GM15510 (cell line): ENCODE results near the gene PSTPIP2.

Experiments
- POLR2A ChIP-seq: IDR thresholded peaks from 3 replicates; pipeline ENCODE4 v1.6.1; 2011; ENCODE audit warnings: borderline replicate concordance; ENCODE audit not compliant: insufficient read length; ENCODE audit errors: extremely low read depth

The PSTPIP2 gene

DNA sequence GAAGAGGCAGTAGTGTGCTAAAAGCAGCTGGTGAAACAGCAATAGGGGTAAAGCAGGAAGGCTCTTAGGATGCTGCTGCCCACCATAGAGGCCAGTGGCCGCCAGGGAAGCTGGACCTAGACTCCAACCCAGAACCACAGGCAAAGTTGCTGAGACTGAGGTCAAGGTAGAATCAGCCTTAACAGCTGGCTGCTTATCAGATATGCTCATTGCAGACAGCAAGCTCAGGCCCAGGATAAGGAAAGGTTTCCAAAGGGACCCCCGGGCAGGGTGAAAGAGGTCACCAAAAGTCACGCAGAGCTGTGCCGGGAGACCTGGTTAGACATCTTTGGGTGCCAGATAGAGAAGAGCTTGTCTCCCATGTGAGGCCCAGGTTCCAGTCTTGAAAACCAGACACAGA lies 62.0 kb downstream of the PSTPIP2 start:
- TF ChIP-seq POLR2A: no peak

DNA sequence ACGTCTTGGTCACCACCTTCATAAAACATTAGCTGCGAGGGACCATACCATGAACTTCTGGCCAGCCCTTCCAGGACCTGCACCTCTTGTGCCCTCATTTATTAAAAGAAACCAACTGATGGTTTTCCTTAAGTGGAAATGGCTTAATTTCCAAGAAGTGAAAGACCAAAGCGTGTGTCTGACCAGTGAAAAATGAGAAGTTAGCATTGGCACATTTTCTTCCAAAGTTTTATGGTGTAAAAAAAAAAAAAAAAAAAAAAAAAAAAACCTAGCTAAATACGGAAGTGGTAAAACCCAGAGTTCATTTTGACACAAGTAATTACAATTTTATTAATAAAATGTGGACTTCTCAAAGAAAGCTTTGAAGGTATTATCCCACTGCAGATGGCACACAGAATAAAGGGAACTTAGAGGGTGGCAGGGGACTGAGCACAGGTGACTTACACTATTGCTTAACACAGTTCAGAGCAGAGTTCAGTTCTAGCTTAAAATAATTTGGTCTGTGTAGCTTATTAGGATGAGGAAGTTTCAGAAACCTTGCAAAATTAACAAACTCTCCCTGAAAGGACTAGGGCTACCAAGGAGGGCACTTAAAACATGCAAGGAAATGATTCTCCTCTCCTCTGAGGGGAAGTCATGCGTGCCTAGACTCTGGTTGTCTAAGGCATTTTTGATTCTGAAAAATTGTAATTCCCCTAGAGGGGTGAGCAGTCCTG lies 62.8 kb downstream of the PSTPIP2 start:
- TF ChIP-seq POLR2A: no peak

DNA sequence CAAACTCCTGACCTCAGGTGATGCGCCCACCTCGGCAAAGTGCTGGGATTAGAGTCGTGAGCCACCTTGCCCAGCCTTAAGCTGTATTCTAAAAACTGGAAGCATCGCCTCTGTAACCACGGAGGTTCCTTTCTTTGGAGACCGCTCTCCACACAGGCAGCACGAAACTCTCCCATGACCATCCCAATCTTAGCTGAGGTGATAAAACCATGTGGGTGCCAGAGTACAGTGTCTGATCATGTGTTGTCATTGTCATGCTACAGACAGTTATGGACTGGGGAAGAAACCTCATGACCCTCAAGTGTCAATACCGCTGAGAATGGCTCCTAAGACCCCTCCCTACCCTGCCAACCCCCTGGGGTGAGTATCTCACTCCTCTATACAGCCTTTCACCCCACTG lies 63.5 kb downstream of the PSTPIP2 start:
- no peak for TF ChIP-seq POLR2A

DNA sequence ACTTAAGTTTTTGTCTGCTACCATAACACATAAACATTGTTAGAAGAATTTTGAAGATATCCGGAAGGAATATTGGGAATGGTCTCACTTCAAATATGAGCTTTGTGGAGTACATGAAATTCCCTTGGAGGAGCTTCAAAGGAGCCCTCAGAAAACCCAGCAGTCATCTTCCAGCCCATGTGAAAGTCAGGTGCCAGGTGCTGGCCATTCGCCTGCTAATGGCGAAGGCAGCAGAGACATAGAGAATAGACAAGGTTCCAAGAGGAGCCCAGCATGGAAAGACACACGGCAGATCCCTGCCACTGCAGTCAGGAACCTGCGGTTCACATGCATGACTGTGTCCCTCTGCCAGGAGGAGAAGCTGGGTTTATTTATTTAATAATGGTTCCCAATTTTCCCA lies 64.9 kb downstream of the PSTPIP2 start:
- TF ChIP-seq POLR2A: no peak

DNA sequence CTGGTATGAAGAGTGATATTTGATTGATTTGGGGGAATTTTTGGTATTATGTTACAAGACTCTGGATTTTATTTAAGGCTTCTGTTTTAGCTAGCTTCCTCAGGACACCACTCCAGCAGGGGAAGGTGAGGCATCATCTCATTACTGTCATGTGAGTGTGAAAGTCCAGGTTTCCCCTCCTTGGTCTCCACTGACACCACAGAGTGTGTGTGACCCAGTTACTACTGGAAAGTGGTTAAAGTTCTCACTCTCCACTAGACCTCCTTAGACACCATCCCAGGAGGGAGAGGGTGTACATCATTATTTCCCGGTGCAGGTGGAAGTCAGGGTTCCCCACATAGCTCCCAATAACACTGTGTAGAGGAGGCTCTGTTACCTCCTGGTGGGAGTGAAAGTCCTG lies 69.1 kb downstream of the PSTPIP2 start:
- TF ChIP-seq POLR2A: no peak

DNA sequence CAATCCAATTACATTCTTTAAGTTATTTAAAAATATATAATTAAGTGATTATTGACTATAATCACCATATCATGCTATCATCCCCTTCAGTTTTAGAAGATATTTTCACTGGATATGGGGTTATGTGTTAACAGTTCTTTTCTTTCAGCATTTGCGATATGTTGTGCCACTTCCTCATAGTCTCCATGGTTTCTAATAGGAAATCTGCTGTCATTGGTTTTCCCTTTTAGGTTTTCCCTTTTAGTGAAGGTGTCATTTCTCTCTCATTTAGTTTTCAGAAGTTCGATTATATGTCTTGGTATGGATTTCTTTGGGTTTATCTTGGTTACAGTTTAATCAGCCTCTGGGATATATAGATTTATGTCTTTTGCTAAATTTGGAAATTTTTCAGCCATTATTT lies 70.2 kb downstream of the PSTPIP2 start:
- TF ChIP-seq POLR2A: no peak

DNA sequence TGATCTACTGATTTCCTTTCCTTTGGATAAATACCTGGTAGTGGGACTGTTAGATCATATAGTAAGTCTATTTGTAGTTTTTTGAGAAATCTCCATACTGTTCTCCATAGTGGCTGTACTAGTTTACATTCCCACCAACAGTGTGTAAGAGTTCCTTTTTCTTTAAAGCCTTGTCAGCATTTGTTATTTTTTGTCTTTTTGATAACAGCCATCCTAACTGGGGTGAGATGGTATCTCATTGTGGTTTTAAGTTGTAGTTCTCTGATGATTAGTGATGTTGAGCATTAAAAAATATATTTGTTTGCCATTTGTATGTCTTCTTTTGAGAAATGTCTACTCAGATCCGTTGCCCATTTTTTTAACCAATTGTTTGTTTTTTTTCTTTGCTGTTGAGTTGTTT lies 71.0 kb downstream of the PSTPIP2 start:
- no peak for TF ChIP-seq POLR2A

DNA sequence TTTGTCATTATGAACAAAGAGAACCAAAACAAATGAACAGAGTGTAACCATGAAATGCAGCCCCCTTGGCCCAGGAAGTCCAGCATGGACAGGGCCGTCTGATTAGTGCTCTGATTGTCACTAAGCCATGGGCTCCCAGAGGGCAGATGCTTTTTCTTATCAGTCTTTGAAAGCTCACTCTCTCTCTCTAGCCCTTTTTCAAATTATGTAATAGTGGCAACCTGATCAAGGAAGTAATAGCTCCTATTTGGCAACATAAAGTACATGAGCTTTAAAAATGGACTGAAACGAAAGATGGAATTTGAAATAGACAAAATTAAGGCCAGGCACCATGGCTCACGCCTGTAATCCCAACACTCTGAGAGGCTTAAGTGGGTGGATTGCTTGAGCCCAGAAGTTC lies 72.5 kb downstream of the PSTPIP2 start:
- no peak for TF ChIP-seq POLR2A

DNA sequence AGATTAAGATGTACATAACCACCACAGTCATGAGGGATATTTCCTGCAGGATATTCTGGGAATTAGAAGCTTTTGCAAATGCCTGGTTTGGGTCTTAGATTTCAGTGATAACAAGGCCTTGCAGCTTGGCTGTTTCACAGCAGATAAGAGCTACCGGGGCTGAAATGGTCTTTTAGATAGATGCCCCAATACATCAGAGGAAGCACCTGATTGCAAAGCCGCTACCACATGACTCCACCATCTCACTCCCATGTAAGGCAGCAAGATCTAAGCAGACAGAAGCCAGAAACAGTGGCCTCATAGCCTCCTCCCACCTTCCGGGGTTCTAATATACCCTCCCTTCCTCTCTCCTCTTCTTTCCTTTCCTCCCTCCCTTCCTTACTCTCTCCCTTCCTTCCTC lies 73.8 kb downstream of the PSTPIP2 start:
- TF ChIP-seq POLR2A: no peak

DNA sequence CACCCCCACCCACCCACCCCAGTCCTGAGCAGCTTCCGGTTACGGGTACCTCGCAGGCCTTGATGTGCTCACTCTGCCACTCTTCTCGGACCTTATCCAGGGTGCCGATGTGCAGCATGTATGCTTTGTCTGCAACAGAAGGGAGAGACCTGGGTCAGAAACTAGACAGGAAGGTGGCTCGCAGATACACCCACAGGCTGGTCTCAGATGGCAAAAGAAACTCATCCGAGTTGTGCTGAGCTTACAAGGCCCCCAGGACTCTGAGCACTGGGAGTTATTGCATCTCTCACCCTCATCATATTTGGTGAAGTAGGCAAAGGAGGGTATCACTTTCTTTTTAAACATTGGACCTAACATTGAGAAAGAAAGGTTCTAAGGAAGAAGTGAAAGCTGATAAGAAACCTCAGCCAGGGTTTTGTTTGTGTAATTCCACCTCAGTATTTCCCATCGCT lies 74.3 kb downstream of the PSTPIP2 start:
- no peak for TF ChIP-seq POLR2A

DNA sequence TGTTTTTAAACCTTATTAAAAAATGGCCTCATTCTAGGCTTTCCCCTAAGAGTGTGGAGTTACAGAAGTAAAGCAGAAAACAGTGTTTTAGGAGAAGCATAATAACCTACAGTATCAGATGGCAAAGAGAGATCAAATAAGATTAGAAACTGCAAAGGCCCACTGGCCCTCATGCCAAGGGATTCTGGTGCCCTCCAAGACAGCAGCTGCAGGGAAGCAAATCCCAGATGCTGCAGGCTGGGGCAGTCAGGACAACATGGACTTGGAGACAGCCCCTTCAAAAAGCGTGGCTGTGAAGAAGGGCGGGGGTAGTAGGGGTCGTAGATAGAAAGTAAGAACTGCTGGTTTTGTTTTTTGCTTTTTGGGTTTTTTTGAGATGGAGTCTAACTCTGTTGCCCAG lies 76.6 kb downstream of the PSTPIP2 start:
- no peak for TF ChIP-seq POLR2A

DNA sequence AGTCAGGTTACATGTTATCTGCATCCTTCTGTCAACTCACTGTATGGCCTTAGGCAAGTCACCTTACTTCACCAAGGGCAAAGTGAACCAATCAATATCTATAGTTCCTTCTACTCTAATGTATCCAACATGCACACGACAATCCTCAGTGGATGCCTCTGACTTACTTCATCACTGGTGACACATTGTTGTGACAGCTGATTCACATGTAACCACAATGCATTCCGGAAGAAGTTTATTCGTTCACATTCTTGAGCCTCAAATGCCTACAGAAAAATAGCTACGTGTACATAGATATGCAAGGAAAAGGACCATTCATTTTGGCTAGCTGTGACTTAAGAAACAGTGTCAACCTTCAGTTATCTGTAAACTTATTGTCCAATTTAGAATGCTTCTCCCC lies 78.6 kb downstream of the PSTPIP2 start:
- no peak for TF ChIP-seq POLR2A

DNA sequence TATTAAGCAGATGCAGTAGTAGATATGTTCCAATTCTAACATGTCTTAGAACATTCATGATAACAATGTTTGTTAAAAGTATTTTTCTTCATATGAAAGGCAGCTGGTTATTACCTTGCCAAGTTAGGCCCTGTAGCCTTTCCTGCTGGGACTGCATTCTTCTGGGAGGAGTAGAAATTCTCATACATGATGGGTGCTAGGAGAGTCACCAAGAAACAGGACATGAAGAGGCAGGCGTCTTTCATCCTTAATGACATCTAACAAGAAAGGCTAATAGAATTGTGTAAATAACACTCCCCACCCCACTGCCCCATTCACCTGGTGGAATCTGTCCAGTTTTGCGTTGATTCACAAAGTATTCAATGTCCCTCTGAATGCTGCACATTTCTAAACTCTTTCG lies 80.3 kb downstream of the PSTPIP2 start:
- no peak for TF ChIP-seq POLR2A

DNA sequence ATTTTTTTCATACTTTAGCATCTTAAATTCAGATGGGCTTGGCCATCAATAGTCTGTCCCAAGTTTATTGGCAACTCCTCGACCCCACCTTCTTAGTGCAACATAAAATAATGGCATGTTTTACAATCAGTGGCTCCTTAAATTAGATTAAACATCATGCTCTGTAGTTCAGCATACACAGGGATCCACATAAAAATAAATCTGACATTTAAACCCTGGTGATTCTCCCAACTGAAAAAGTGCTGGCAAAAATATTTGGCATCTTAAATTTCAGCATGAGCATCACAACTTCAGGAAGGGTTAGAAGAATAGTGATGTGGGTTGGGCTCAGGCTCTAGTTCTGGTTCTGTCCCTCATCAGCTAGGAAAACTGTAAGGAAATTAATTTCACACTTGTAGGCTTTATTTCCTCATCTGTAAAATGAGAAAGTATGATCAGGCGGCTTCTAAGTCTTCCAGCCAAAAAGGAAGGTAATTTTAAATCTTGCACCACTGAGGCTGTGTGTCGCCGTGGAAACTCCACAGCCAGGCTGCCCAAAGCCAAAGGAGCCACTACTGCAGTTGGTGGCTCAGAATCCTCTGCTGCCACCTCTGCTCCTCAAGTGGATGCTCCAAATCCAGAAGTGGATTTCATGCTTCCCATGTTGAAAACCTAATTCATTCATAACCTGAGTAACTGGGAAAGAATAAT lies 87.4 kb downstream of the PSTPIP2 start:
- no peak for TF ChIP-seq POLR2A

DNA sequence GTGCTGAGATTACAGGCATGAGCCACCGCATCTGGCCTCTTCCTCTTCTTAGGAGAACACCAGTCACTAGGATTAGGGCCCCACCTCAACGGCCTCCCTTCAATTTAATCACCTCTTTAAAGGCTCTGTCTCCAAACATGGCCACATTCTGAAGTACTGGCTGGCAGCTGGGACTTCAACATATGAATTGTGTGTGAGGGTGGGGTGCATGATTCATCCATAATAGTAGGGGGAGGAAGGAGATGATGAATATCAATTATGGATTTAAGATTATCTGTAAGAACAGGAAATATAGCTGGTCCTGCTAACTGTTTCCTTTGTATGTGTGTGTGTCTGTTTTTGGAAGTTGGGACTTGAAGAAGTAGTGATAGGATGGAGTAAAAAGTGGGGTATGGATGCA lies 90.2 kb downstream of the PSTPIP2 start:
- no peak for TF ChIP-seq POLR2A

DNA sequence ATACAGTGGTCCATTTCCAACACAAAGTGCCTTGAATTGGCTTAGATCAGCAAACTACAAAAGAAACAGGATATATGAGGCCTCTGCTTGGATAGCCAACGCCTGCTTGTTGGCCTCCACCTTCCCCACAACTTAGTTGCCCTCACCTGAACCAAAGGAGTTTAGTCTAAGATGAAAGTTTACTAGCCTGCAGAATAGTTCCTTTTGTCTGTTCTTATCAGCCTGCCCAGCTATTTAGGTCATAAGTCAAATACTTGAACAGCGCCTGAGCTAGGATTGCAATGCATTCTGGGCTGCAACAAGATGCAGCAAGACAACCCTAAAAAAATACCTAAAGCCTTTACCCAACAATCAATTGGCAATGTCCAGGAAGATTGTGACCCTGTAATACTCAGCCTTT lies 91.8 kb downstream of the PSTPIP2 start:
- TF ChIP-seq POLR2A: no peak
